IPS-18c (cell line): ENCODE data around the gene CDH12.
"Not testable (repeated sequence)": the region's sequence is repeated elsewhere in the genome, so short reads cannot be mapped to it uniquely, and the experiment has no call there.

ENCODE experiments used
- H3K4me3 ChIP-seq: 2 replicates; pipeline ENCODE4 v1.7.0; 2013; ENCODE audit warnings: low read depth, mild to moderate bottlenecking, low read length, moderate library complexity; ENCODE audit not compliant: insufficient read depth
- H3K9me3 ChIP-seq: one replicate; pipeline ENCODE4 v1.6.1; 2013; ENCODE audit warnings: mild to moderate bottlenecking, low read length, moderate library complexity; ENCODE audit not compliant: control insufficient read depth, insufficient read depth

Gene CDH12

DNA sequence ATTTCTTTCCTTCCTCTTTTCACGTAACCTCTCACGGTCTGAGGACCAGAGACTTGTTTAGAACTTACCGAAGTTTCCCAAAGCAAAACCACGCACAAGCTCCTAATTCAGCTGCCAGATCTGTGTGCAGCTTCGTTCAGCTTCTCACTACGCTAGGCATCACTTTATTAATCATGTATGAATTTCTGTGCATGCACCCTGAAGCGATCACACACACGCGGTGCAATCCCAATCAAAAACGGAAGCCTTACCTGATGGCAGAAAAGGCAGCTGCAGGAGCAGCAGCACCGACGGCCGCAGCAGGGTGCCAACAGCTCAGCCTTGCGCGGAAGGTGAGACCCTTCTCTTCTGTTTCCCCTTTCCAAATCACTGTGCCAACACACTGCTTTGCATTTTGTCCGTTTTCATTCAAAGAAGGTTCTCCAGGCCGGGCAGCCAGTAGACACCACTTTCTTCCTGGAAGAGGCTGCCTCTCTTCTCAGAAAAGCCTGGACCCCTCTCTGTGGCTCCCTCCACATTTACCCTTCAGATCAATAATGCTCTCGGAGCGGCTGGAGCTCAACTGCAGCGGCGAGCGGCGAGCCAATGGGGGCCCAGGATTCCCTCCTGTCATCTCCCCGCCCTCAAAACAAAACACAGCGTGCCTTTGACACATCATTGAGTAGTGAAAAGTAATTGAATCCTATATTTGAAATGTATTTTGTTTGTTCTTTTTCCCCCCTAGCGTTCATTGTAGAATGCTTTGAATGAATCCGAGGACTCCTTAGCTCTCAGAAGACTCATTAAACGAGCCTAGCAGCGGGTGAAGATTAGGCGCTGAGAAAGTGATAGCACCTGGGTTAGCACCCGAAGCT, at the start of gene CDH12:
Gene CDH12, minus strand, starts transcription at position 538 of the 854 bp plus-strand sequence.
- Histone ChIP-seq H3K4me3 (peak within 1 kb of the TSS; percentile 56; the same call in 1 of the 2 replicates), H3K9me3 (no peaks in the 10 kb centered on the region)

DNA sequence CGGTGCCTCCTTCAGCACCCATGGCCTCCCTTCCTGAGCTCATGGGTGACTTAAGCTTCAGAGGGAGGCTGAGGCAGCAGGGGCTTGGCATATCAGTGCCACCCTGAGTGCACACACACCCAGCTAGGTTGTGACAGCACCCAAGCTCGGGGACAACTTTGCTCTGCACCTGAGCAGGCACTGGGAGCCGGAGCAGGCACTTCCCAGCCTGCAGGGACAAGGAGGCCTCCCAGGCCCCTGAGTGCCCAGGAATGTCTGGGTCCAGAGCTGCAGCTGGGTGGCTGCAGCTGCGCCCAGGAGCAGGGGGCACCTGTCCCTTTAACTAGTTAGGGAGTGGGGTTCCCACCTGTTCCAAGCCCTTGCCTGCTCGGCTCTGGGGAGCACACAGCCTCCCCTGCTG, 48.7 kb upstream of the CDH12 start:
- Histone ChIP-seq H3K4me3 (no peak overlapping the region), H3K9me3 (no peaks in the 10 kb centered on the region)

DNA sequence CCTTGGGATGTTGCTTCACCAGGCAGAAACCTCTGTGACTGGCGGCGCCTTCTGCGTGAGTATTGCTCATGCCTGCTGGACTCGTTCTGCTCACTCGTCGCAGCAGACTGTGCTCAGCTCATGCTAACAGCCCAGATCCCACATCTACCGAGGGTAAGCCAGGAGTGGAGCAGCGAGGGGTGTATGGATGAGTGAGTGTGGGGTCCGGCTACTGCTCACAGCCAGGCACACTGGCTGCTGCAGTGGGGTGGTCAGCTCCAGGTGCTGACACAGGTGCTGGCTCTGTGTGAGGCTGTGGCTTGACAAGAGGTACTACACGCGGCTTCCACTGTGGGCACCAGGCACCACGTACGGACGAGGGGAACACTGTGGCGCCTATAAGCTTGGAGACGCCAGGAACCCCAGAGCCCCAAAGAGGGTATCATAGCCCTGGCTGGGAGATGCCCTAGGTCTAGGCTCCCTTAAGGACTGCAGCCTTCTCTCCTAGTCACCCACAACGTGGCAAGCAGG, 47.7 kb upstream of the CDH12 start:
- Histone ChIP-seq H3K4me3 (no peak overlapping the region), H3K9me3 (no peaks in the 10 kb centered on the region)

GRCh38 chr5:22899341-22899740, 46.2 kb upstream of the CDH12 start:
- H3K9me3 ChIP-seq = no peaks in the 10 kb centered on the region
- no peak overlapping the region for H3K4me3 ChIP-seq

DNA sequence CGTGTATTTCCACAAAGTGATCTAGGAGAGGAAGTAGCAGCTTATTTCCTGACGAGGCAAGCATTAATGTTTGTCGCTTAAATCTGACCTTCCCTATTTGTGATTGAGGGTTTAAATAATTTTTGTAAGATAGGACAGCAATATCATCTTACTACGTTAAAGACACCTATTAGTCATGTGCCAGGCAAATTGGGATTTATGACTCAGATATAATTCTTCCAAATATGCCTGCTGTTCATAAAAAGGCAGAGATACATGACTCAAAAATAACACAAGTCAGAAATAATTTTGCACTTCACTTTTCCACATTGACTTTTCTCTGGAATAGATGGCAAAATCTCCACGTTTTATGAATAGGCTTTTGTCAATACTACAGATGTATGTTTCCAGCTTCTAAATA, 43.0 kb upstream of the CDH12 start:
- Histone ChIP-seq H3K9me3 (no peaks in the 10 kb centered on the region), H3K4me3 (no peak overlapping the region)

DNA sequence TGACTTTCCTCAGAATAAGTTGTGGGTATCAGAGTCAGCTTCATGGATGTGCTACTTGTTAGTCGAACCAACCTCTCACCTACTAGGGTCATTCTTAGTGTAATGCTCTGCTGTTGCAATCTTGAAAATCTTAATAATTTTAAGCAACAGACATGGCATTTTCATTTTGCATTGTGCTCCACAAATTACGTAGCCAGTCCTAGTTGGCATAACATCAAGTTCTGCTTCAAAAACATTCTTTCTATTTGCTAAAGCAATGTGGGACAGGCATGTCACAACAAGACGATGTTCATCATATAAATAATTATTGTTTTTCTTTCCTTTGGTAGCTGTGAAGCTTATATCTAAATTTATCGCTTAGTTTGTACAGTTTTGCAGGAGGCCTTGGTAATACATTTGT, 39.3 kb upstream of the CDH12 start:
- Histone ChIP-seq H3K9me3 (no peaks in the 10 kb centered on the region), H3K4me3 (no peak overlapping the region)

DNA sequence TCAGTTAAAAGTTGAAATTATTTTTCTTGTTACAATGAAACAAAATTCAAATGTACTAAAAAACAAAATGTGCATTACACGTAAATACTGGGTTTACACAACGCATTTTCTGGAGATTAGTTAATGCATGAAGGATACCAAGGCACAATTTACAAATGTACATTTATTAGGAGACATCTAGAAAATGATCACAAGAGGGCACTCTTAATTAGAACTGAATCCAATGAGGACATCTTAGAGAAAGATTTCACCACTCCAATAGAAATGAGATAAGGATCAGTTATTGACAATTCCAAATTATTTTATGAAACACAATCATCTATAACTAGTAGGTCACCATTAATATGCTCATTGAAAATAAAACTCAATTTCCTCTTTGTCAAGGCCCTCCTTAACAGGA, 36.6 kb upstream of the CDH12 start:
- Histone ChIP-seq H3K4me3 (no peak overlapping the region), H3K9me3 (no peaks in the 10 kb centered on the region)

DNA sequence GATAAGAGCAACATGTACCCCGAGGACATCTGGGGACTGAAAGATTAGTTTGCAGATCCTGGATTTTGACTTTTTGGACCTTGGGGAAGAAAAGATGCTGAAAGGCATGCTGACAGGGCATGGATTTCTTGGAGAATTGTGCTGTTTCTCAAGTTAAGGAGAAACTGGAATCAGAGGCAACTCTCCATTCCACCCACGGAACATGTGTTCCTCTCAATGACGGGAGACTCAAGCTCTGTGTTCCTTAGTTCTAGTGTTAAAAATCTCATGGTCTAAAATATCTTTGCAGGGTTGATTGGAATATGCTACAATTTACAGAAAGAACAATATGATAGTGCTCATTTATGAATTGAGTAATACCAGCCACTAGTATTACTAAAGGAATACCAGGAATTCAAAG, 34.4 kb upstream of the CDH12 start:
- Histone ChIP-seq H3K4me3 (no peak overlapping the region), H3K9me3 (no peaks in the 10 kb centered on the region)

GRCh38 chr5:22858911-22859310, 5.8 kb upstream of the CDH12 start:
- not testable (repeated sequence) for H3K4me3 ChIP-seq, H3K9me3 ChIP-seq

- H3K4me3 ChIP-seq = no peak overlapping the region
These were observed 2.7 kb upstream of the CDH12 start for GRCh38 chr5:22855824-22856223.

DNA sequence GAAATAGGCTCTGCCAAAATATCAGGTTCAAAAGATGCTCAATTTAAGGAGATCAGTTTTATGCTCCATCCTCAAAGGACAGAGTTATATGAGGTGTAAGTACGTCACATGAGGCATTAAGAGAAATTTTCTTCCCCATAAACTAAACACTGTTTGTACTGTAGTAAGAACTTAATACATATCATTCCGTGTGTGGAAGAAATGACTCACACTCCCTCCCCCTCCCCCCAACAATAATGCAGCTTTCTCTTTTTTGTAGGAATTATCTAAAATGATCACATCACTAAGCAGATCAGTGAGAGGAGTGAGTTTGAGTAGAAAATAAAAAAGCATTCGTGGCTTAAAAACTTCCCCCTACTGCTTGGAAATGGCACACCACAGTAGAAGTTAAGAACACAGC, 2.2 kb downstream of the CDH12 start:
- H3K4me3 ChIP-seq = no peak overlapping the region

More at GRCh38 chr5:22855824-22856223, 2.7 kb upstream of the CDH12 start:
- H3K9me3 ChIP-seq = no peaks in the 10 kb centered on the region

DNA sequence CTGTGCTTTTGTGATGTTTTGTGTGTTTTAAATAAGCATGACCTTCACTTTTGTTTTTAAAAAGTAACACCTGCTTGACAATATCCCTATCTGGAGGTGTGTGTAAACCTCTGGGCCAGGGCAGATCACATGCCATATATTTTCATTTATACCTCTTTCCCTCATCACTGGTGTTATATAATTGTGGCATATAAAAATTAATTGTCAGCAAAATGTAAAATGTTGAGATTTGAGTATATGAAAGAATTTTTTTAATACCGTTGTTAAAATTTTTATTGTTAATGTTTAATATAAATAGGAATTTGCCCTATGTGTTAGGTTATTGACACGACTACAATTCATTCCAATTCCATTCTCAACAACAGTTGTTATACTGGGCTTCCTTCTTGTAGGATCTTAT, 6.5 kb downstream of the CDH12 start:
- H3K9me3 ChIP-seq = no peaks in the 10 kb centered on the region
- no peak overlapping the region for H3K4me3 ChIP-seq

More for the DNA sequence above, 2.2 kb downstream of the CDH12 start:
- H3K9me3 ChIP-seq = no peaks in the 10 kb centered on the region

- H3K9me3 ChIP-seq = no peaks in the 10 kb centered on the region
- no peak overlapping the region for H3K4me3 ChIP-seq
These were observed 8.5 kb downstream of the CDH12 start for GRCh38 chr5:22844636-22845035.

- Histone ChIP-seq H3K9me3 (no peaks in the 10 kb centered on the region), H3K4me3 (no peak overlapping the region)
These were observed 9.0 kb downstream of the CDH12 start for GRCh38 chr5:22844155-22844554.

DNA sequence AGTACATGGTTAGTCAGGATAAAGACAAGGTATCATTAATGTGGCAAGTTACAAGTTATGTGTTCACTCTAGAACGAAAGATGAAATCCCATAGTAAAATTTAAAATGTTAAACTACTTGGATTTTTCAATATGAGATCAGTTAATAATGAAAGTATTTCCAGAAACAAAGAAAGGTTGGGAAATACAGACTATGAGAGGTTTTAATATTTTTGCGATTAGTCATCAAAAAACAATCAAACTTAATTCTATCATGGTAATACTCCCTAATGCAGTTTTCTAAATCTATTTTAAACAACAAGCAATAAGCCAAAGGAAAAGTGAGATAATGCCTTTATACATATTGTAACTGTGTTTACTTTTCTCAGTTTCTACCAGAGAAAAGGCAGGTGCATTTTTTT, 10.6 kb downstream of the CDH12 start:
- no peaks in the 10 kb centered on the region for H3K9me3 ChIP-seq
- no peak overlapping the region for H3K4me3 ChIP-seq

- Histone ChIP-seq H3K4me3 (no peak overlapping the region), H3K9me3 (no peaks in the 10 kb centered on the region)
These were observed 15.3 kb downstream of the CDH12 start for GRCh38 chr5:22837803-22838202.

- Histone ChIP-seq H3K4me3 (no peak overlapping the region), H3K9me3 (no peaks in the 10 kb centered on the region)
These were observed 17.5 kb downstream of the CDH12 start for GRCh38 chr5:22835686-22836085.

- Histone ChIP-seq H3K9me3 (no peaks in the 10 kb centered on the region), H3K4me3 (no peak overlapping the region)
These were observed 59.7 kb downstream of the CDH12 start for GRCh38 chr5:22793463-22793862.

DNA sequence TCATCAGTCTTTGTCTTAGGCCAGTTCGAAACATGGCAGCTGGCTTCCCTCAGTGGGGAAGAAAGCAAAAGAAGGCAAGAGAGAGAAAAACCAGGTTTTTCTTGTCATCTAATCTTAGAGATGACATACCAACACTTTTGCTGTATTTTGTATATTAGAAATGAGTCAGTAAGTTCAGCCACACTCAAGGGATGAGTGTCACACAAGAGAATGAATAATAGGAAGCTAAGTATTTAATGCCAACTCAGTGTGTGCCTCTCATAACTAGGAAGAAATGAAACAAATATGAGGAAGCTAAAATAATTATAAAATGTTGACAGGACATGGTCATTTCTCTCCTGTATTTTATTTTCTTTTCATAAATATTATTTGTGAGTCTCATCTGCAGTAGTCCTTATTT, 65.3 kb downstream of the CDH12 start:
- Histone ChIP-seq H3K9me3 (no peaks in the 10 kb centered on the region), H3K4me3 (no peak overlapping the region)
